ENCODE data around the gene ZMYND15.

ZMYND15 gene

GRCh38 chr17:4777969-4778760 lies 38.5 kb downstream of the ZMYND15 start:
- H3K27ac ChIP-seq, result no peak overlapping the region
- no peak for TF ChIP-seq CTCF (conservative IDR thresholded peaks at IDR 0.05)

- TF ChIP-seq CTCF (conservative IDR thresholded peaks at IDR 0.05), result no peak
- no peak overlapping the region for H3K27ac ChIP-seq
Observed at GRCh38 chr17:4780325-4780955, 40.8 kb downstream of the ZMYND15 start.

DNA sequence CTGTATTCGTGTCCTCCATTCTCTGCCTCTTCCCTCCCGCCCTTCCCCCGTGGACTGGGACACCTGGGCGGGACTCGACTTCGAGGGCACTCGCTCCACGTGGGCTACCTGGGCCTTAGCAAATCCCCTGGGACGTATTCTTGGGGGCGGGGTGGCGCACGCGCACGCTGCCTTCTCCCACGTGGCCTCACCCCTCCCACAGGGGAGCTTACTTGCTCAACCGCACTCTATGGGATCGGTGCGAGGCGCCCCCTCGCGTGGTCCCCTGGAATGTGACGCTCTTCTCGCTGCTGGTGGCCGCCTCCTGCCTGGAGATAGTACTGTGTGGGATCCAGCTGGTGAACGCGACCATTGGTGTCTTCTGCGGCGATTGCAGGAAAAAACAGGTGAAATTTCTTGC lies 43.0 kb downstream of the ZMYND15 start:
- TF ChIP-seq CTCF (conservative IDR thresholded peaks at IDR 0.05), result no peak
- H3K27ac ChIP-seq, result no peak overlapping the region

DNA sequence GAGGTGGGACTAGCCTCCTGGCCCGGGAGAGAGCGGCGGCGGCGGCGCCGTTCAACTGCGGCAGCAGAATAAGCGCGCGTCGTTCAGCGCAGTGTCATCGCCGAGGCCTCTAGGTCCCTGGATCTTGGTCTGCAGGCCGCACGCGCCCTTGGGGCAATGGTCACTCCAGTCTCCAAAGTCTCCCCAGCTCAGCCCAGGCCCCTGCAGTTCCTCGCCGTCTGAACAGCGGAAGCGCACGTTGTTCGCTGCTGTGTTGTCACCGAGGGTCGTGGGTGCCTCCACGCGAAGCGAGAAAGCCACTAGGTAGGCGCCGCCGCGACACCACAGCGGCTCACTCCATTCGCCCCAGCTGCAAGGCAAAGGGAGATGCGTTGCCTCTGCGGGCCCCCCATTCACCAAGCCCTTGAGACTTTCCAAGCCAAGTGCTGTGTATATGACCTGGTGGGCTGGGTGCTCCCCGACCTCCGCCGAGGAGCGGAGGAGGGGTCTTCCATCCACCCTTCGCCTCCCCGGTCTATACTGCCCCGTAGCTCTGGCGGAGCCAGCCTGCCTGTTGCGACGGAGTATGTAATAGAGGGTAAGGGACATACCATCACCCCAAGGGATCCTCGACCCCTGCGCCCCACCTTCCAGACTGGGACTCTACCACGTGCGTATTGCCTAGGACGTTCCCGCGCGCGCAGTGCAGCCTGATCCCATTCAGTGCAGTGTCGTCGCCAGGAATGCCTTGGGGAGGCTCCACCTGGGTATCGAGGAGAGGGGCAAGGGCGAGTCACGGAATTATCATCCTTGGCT lies 45.9 kb downstream of the ZMYND15 start:
- no peak for TF ChIP-seq CTCF (conservative IDR thresholded peaks at IDR 0.05)
- no peak overlapping the region for H3K27ac ChIP-seq

DNA sequence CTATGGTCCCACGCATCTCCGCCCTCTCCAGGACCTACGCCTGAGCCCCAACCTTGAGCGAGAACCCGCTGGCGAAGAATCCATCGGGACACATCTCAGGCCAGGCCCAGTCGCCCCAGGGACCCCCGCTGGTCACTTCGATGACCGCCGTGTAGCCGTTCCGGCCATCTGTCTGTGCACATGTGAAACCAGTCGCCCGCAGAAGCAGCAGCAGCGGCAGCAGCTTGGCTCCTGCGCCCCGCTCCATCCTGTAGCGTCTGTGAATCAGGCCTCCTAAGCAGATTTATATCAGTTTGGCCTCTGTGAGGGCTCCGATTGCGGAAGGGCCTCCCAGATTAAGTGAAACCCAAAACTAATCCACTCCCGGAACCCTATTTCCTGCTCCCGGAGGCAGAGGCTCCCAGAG lies 46.5 kb downstream of the ZMYND15 start, which contains the start of gene VMO1:
Gene VMO1, minus strand, starts transcription at position 259 of the 406 bp plus-strand sequence. Its CDS starts 12 bp downstream, at position 247.
- H3K27ac ChIP-seq, result no peak within 1 kb of the TSS
- no peak for TF ChIP-seq CTCF (conservative IDR thresholded peaks at IDR 0.05)

DNA sequence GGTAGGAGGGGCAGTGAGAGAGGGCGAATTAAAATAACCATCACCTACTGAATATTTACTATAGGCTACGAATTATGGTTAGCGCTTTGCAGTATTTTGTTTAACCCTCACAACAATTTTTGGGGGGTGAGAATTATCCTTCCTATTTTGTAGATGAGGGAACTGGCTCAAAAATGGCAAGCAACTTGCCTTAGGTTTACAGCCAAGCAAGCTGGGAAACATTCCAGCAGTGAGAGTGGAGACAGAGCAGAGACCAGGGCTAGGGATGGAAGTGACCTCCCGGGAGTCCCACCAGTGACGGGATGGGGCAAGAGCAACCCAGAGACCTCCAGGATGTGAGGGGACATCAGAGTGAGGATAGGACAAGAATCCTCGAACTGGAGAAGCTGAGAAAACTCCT lies 46.9 kb downstream of the ZMYND15 start:
- TF ChIP-seq CTCF (conservative IDR thresholded peaks at IDR 0.05), result no peak
- no peak overlapping the region for H3K27ac ChIP-seq
